ENCODE measurements around the gene GPD1L.
A peak's percentile ranks its signal among the peaks of the same experiment; 100 is the strongest.
"Not testable (repeated sequence)": the region's sequence is repeated elsewhere in the genome, so short reads cannot be mapped to it uniquely, and the experiment has no call there.

The GPD1L gene

GRCh38 chr3:32105291-32106131 is 909 bp upstream of the GPD1L start:
- DNase-seq (ENCODE audit: low spot score), result peak; percentile 35
- FAIRE-seq, result no peak

- DNase-seq (ENCODE audit: low spot score) (no peak), FAIRE-seq (no peak)
These were observed 526 bp downstream of the GPD1L start for GRCh38 chr3:32106929-32107362.

GRCh38 chr3:32108224-32108623 is 1.8 kb downstream of the GPD1L start:
- not testable (repeated sequence) for FAIRE-seq; DNase-seq (ENCODE audit: low spot score)

- DNase-seq (ENCODE audit: low spot score) (no peak), FAIRE-seq (no peak)
These were observed 2.8 kb downstream of the GPD1L start for GRCh38 chr3:32109256-32109655.

- FAIRE-seq, result no peak
- no peak for DNase-seq (ENCODE audit: low spot score)
These were observed 3.9 kb downstream of the GPD1L start for GRCh38 chr3:32110233-32110760.

GRCh38 chr3:32111560-32111959 is 5.1 kb downstream of the GPD1L start:
- DNase-seq (ENCODE audit: low spot score) (no peak), FAIRE-seq (no peak)

GRCh38 chr3:32113566-32113965 is 7.1 kb downstream of the GPD1L start:
- no peak for DNase-seq (ENCODE audit: low spot score)
- FAIRE-seq, result no peak

- DNase-seq (ENCODE audit: low spot score) (no peak), FAIRE-seq (no peak)
These were observed 7.6 kb downstream of the GPD1L start for GRCh38 chr3:32113981-32114545.

- not testable (repeated sequence) for FAIRE-seq; DNase-seq (ENCODE audit: low spot score)
These were observed 8.3 kb downstream of the GPD1L start for GRCh38 chr3:32114546-32115386.

- DNase-seq (ENCODE audit: low spot score) (no peak), FAIRE-seq (no peak)
These were observed 10.9 kb downstream of the GPD1L start for GRCh38 chr3:32117320-32117719.

- no peak for FAIRE-seq
These were observed 11.8 kb downstream of the GPD1L start for GRCh38 chr3:32118215-32118614.

GRCh38 chr3:32120471-32120870 is 14.1 kb downstream of the GPD1L start:
- DNase-seq (ENCODE audit: low spot score), result no peak
- FAIRE-seq, result no peak

More at GRCh38 chr3:32118215-32118614, 11.8 kb downstream of the GPD1L start:
- DNase-seq (ENCODE audit: low spot score), result no peak

- DNase-seq (ENCODE audit: low spot score) (no peak), FAIRE-seq (no peak)
These were observed 14.7 kb downstream of the GPD1L start for GRCh38 chr3:32121137-32121536.

GRCh38 chr3:32123620-32124019 is 17.2 kb downstream of the GPD1L start:
- no peak for DNase-seq (ENCODE audit: low spot score)
- no peak for FAIRE-seq

- no peak for FAIRE-seq
- DNase-seq (ENCODE audit: low spot score), result no peak
These were observed 18.6 kb downstream of the GPD1L start for GRCh38 chr3:32125012-32125411.

GRCh38 chr3:32126305-32127015 is 20.0 kb downstream of the GPD1L start:
- DNase-seq (ENCODE audit: low spot score) (no peak), FAIRE-seq (no peak)

GRCh38 chr3:32127219-32127826 is 20.9 kb downstream of the GPD1L start:
- no peak for DNase-seq (ENCODE audit: low spot score)
- no peak for FAIRE-seq

- no peak for FAIRE-seq
- no peak for DNase-seq (ENCODE audit: low spot score)
These were observed 22.5 kb downstream of the GPD1L start for GRCh38 chr3:32128936-32129335.

GRCh38 chr3:32129832-32130231 is 23.4 kb downstream of the GPD1L start:
- DNase-seq (ENCODE audit: low spot score) (no peak), FAIRE-seq (no peak)

- FAIRE-seq, result peak; percentile 5
These were observed 25.7 kb downstream of the GPD1L start for GRCh38 chr3:32132121-32132520.

GRCh38 chr3:32132706-32133105 is 26.3 kb downstream of the GPD1L start:
- DNase-seq (ENCODE audit: low spot score) (no peak), FAIRE-seq (no peak)

More at GRCh38 chr3:32132121-32132520, 25.7 kb downstream of the GPD1L start:
- DNase-seq (ENCODE audit: low spot score), result no peak
